HEK293T (cell line): Measurements from ENCODE around the gene MIOX.

Experiments
- ARNT ChIP-seq: fragments of 450-650 bp; IDR thresholded peaks from 2 replicates; pipeline ENCODE4 v1.6.1; 2017; ENCODE audit warnings: mild to moderate bottlenecking
- TARDBP ChIP-seq: fragments of 450-650 bp; IDR thresholded peaks from 2 replicates; pipeline ENCODE4 v1.6.1; 2016
- ZNF384 ChIP-seq: fragments of 450-650 bp; IDR thresholded peaks from 2 replicates; pipeline ENCODE4 v1.6.1; 2016

DNA sequence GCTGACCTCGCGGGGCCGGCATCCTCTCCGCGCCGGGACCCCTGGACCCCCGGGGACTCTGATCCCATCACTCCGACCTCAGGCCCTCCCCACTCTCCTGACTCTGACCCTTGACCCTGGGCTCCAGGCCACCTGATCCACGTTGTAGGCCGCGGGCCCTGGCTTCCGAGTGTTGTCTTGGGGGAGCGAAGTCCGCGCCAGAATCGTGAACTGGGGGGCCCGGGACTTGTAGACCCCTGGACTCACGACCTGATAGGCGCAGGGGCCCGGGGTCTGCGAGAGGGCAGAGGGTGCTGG is 43.9 kb downstream of the MIOX start:
- TF ChIP-seq TARDBP = no peak
- TF ChIP-seq ARNT = no peak
- TF ChIP-seq ZNF384 = no peak
